OCI-LY3 (cell line): Measurements from ENCODE around the gene ERP29.

Experiments
- CTCF ChIP-seq: fragments of 200-600, 300-600 bp; sonication (generic); IDR thresholded peaks from 2 replicates; pipeline ENCODE4 v1.5.1; 2014; ENCODE audit warnings: antibody characterized with exemption, low read length, low read depth
- EZH2phosphoT487 ChIP-seq: fragments of 200-600 bp; shearing (Covaris generic); IDR thresholded peaks from 2 replicates; pipeline ENCODE4 v1.6.1; 2018; ENCODE audit warnings: antibody characterized with exemption, mixed run types, low read depth

GRCh38 chr12:112008918-112009317, 4.3 kb upstream of the ERP29 start:
- no peak for TF ChIP-seq CTCF
- TF ChIP-seq EZH2phosphoT487: no peak
